ENCODE data around the gene TSHZ3. TPM values are rescaled to one million over a fixed set of nuclear protein-coding genes. Genes with fewer than 3 reads are reported as not detected.

The TSHZ3 gene
- total RNA-seq, 1 experiment from 2014 or later = 14.8 TPM

DNA sequence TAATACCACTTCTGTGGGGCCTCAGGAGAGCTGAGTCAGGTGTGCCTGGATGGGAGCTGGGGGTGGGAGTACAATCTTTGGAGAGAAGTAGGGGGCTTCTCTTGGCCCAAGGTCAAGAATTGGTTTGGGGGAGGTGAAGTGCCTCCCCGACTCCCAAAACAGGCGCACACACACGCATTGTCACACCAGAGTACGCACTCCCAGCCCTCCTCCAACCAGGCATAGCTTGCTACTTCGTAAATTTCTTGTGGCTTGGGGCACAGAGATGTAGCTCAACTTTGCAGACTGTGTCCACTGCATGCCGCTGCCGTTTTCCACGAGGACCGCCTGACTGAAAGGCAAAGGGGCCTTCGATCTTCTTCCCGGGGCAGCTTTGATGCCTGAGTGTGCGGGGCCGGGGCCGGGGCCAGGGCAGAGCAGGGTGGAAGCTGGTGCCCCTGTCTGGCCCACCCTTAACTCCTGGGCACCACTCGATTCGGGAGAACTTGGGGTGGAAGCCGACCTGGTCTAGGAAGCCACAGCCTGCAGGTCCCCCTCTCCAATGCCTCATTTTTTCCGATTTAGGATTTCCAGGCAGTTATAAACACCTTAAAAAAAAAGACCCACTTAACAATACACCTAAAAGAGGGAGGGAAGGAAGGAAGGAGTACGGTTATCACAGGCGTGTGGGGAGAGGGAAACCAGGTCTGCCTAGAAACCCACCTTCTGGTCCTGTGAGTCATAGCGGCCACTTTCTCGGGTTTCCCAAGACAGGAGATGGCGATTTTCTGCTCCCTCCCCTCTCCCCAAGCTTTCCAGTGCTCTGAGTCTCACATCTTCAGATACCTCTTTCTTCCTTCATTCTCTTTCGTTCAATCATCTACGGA lies 5.8 kb upstream of the TSHZ3 start:
- no peak overlapping the region for H3K4me3 ChIP-seq (ENCODE audit: low read depth, low read length, poor library complexity, severe bottlenecking)
- H3K27ac ChIP-seq (ENCODE audit: low read depth, low read length, poor library complexity, severe bottlenecking) = no peak overlapping the region
- no peaks in the 10 kb centered on the region for H3K27me3 ChIP-seq (replicated peaks; ENCODE audit: insufficient read depth, low read depth, low read length, poor library complexity)
- BruUV-seq (replicated peaks) = no TSS peak
- ChIA-PET POLR2A (ENCODE audit: low non-redundant PET) (no interaction called here), CTCF (no interaction called here)
- DNase-seq (ENCODE audit: low spot score) = no peak
- no peaks in the 10 kb centered on the region for H3K9me3 ChIP-seq (ENCODE audit: low read depth, low read length, poor library complexity, severe bottlenecking)
- H3K4me1 ChIP-seq (ENCODE audit: insufficient read depth, low read length, poor library complexity, severe bottlenecking) = no peaks in the 10 kb centered on the region
- intact Hi-C loops (cut with micrococcal nuclease; ENCODE audit: unreplicated experiment) = loop anchor here (10.0 kb wide), 1 partner anchor 110 kb away; no protein-coding TSS in a partner anchor
- TF ChIP-seq, protein P1, sequence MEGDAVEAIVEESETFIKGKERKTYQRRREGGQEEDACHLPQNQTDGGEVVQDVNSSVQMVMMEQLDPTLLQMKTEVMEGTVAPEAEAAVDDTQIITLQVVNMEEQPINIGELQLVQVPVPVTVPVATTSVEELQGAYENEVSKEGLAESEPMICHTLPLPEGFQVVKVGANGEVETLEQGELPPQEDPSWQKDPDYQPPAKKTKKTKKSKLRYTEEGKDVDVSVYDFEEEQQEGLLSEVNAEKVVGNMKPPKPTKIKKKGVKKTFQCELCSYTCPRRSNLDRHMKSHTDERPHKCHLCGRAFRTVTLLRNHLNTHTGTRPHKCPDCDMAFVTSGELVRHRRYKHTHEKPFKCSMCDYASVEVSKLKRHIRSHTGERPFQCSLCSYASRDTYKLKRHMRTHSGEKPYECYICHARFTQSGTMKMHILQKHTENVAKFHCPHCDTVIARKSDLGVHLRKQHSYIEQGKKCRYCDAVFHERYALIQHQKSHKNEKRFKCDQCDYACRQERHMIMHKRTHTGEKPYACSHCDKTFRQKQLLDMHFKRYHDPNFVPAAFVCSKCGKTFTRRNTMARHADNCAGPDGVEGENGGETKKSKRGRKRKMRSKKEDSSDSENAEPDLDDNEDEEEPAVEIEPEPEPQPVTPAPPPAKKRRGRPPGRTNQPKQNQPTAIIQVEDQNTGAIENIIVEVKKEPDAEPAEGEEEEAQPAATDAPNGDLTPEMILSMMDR (conservative IDR thresholded peaks at IDR 0.05; ENCODE audit: low read depth, low read length) = no peak
- TF ChIP-seq EZH2 (IDR thresholded peaks at IDR 0.05; ENCODE audit: borderline replicate concordance, low read depth, low read length, poor library complexity, severe bottlenecking) = no peak
- no peaks in the 10 kb centered on the region for H3K36me3 ChIP-seq (ENCODE audit: insufficient read depth, low read length, poor library complexity, severe bottlenecking)

DNA sequence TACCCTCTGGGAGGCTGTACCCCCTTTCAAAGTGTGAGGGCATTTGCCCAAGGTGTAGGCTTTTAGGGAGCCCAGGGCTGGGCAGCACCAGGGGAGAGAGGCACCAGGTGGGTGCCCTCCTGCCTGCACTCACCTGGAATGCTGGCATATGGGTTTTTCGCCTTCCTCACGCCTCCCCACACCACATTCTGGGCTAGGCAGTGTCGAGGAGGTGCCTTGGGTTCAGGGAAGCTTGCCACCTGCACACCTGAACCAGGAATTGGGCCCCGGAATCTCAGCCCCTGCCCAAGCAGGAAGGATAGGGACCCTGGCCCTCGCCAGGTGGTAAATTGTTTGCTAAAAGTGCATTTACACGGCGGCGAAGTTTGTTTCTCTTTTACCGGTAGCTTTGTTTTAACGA lies 5.1 kb upstream of the TSHZ3 start:
- no TSS peak for BruUV-seq (replicated peaks)
- Histone ChIP-seq H3K4me1 (ENCODE audit: insufficient read depth, low read length, poor library complexity, severe bottlenecking) (no peaks in the 10 kb centered on the region), H3K4me3 (ENCODE audit: low read depth, low read length, poor library complexity, severe bottlenecking) (no peak overlapping the region), H3K36me3 (ENCODE audit: insufficient read depth, low read length, poor library complexity, severe bottlenecking) (no peaks in the 10 kb centered on the region), H3K9me3 (ENCODE audit: low read depth, low read length, poor library complexity, severe bottlenecking) (no peaks in the 10 kb centered on the region), H3K27me3 (replicated peaks; ENCODE audit: insufficient read depth, low read depth, low read length, poor library complexity) (no peaks in the 10 kb centered on the region), H3K27ac (ENCODE audit: low read depth, low read length, poor library complexity, severe bottlenecking) (no peak overlapping the region)
- ChIA-PET POLR2A (ENCODE audit: low non-redundant PET) (no interaction called here), CTCF (no interaction called here)
- intact Hi-C loops (cut with micrococcal nuclease; ENCODE audit: unreplicated experiment) = loop anchor here (10.0 kb wide), 1 partner anchor 110 kb away; no protein-coding TSS in a partner anchor
- no peak for DNase-seq (ENCODE audit: low spot score)
- TF ChIP-seq EZH2 (IDR thresholded peaks at IDR 0.05; ENCODE audit: borderline replicate concordance, low read depth, low read length, poor library complexity, severe bottlenecking) = no peak
- TF ChIP-seq, protein P1 (conservative IDR thresholded peaks at IDR 0.05; ENCODE audit: low read depth, low read length) = no peak

DNA sequence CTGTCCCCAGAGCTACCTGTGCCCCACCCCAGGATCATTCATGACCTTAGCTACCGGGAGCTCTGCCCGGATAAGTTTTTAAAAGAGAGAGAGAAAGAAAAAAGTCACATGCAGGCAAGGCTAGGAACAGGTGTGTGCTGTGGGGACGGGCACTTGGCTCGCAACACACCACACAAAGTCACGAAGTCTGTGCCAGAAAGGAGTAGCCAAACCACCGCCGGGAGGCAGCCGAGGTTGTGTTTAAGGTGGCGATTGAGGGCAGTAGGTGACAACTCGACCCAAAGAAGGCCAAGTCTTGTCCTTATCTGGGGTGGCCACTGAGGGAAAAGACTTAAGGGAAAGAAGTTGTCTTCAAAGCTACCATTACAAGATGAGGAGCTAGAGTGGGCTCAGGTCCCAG lies 4.6 kb upstream of the TSHZ3 start:
- H3K4me1 ChIP-seq (ENCODE audit: insufficient read depth, low read length, poor library complexity, severe bottlenecking) = no peaks in the 10 kb centered on the region
- no peaks in the 10 kb centered on the region for H3K9me3 ChIP-seq (ENCODE audit: low read depth, low read length, poor library complexity, severe bottlenecking)
- DNase-seq (ENCODE audit: low spot score) = no peak
- no TSS peak for BruUV-seq (replicated peaks)
- H3K4me3 ChIP-seq (ENCODE audit: low read depth, low read length, poor library complexity, severe bottlenecking) = no peak overlapping the region
- intact Hi-C loops (cut with micrococcal nuclease; ENCODE audit: unreplicated experiment) = loop anchor here (10.0 kb wide), 1 partner anchor 111 kb away; no protein-coding TSS in a partner anchor
- CTCF ChIA-PET = no interaction called here
- H3K27me3 ChIP-seq (replicated peaks; ENCODE audit: insufficient read depth, low read depth, low read length, poor library complexity) = no peaks in the 10 kb centered on the region
- POLR2A ChIA-PET (ENCODE audit: low non-redundant PET) = no interaction called here
- H3K36me3 ChIP-seq (ENCODE audit: insufficient read depth, low read length, poor library complexity, severe bottlenecking) = no peaks in the 10 kb centered on the region
- TF ChIP-seq, protein P1 (conservative IDR thresholded peaks at IDR 0.05; ENCODE audit: low read depth, low read length) = no peak
- no peak for TF ChIP-seq EZH2 (IDR thresholded peaks at IDR 0.05; ENCODE audit: borderline replicate concordance, low read depth, low read length, poor library complexity, severe bottlenecking)
- H3K27ac ChIP-seq (ENCODE audit: low read depth, low read length, poor library complexity, severe bottlenecking) = no peak overlapping the region
